ENCODE results near the gene SEPTIN12. TPM values are rescaled to one million over a fixed set of nuclear protein-coding genes. Genes with fewer than 3 reads are reported as not detected.
"Not testable (repeated sequence)": the region's sequence is repeated elsewhere in the genome, so short reads cannot be mapped to it uniquely, and the experiment has no call there.

The SEPTIN12 gene
- polyA plus RNA-seq, 3 donors, result not detected

GRCh38 chr16:4785758-4786433 is 2.2 kb downstream of the SEPTIN12 start:
- Mint-ChIP-seq H3K4me1 (peaks cover 20% of the 10 kb centered on the region), H3K27ac (no peak overlapping the region), H3K27me3 (ENCODE audit: low read depth in 3 of 3) (peaks cover 4 to 6% (median 5%) of the 10 kb centered on the region in 3 donors), H3K4me3 (no peak overlapping the region), H3K9me3 (no peaks in the 10 kb centered on the region), H3K36me3 (no peaks in the 10 kb centered on the region)
- 95% methylated on average over 8 of the region's 23 CpGs for WGBS (ENCODE audit: insufficient coverage)
- H4K20me1 ChIP-seq (ENCODE audit: insufficient read depth, low read length), result no peaks in the 10 kb centered on the region
- no peak for DNase-seq
- H3K9me3 ChIP-seq (replicated peaks in 1 of 2; ENCODE audit: control insufficient read depth in 1 of 2, insufficient read depth in 1 of 2, low read length in 2 of 2), result no peaks in the 10 kb centered on the region
- no peak overlapping the region for H3K4me3 ChIP-seq (replicated peaks in 1 of 3; ENCODE audit: low read depth in 2 of 3, low read length in 3 of 3)
- TF ChIP-seq, protein P1, sequence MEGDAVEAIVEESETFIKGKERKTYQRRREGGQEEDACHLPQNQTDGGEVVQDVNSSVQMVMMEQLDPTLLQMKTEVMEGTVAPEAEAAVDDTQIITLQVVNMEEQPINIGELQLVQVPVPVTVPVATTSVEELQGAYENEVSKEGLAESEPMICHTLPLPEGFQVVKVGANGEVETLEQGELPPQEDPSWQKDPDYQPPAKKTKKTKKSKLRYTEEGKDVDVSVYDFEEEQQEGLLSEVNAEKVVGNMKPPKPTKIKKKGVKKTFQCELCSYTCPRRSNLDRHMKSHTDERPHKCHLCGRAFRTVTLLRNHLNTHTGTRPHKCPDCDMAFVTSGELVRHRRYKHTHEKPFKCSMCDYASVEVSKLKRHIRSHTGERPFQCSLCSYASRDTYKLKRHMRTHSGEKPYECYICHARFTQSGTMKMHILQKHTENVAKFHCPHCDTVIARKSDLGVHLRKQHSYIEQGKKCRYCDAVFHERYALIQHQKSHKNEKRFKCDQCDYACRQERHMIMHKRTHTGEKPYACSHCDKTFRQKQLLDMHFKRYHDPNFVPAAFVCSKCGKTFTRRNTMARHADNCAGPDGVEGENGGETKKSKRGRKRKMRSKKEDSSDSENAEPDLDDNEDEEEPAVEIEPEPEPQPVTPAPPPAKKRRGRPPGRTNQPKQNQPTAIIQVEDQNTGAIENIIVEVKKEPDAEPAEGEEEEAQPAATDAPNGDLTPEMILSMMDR (IDR thresholded peaks at IDR 0.05), result no peak
- H3K27ac ChIP-seq (ENCODE audit: low read depth in 1 of 2, low read length in 2 of 2), result no peak overlapping the region
- no peaks in the 10 kb centered on the region for H3K27me3 ChIP-seq (ENCODE audit: control insufficient read depth in 2 of 2, insufficient read depth in 2 of 2, low read length in 2 of 2)
- intact Hi-C loops (cut with micrococcal nuclease), result no loop called here
- no peak overlapping the region for H3K9ac ChIP-seq (ENCODE audit: insufficient read depth, low read length, poor library complexity, severe bottlenecking)
- H2AFZ ChIP-seq (ENCODE audit: insufficient read depth, low read depth, low read length, poor library complexity, severe bottlenecking), result no peak overlapping the region
- H3K79me2 ChIP-seq (ENCODE audit: insufficient read depth, low read length), result no peaks in the 10 kb centered on the region
- no peak overlapping the region for H3K4me2 ChIP-seq (replicated peaks; ENCODE audit: extremely low read depth, low read length, poor library complexity, severe bottlenecking)
- H3K4me1 ChIP-seq (ENCODE audit: control insufficient read depth in 1 of 2, insufficient read depth in 2 of 2, low read length in 2 of 2), result peaks cover 13 to 17% of the 10 kb centered on the region in 2 donors
- no peaks in the 10 kb centered on the region for H3K36me3 ChIP-seq (replicated peaks in 1 of 2; ENCODE audit: control insufficient read depth in 1 of 2, insufficient read depth in 2 of 2, low read length in 2 of 2)

DNA sequence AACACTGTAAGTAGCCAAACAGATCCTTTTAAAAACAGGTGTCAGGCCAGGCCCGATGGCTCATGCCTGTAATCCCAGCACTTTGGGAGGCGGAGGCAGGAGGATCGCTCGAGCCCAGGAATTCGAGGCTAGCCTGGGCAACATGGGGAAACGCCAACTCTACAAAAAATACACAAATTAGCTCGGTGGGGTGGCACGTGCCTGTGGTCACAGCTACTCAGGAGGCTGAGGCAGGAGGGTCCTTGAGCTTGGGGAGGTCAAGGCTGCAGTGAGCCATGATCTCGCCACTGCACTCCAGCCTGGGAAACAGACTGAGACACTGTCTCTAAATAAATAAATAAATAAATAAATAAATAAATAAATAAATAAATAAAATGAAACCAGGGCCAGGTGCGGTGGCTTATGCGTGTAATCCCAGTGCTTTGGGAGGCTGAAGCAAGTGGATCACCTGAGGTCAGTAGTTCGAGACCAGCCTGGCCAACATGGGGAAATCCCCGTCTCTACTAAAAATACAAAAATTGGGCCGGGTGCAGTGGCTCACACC is 3.6 kb downstream of the SEPTIN12 start:
- H2AFZ ChIP-seq (ENCODE audit: insufficient read depth, low read depth, low read length, poor library complexity, severe bottlenecking); H3K36me3 Mint-ChIP-seq; H3K27me3 ChIP-seq (ENCODE audit: control insufficient read depth in 2 of 2, insufficient read depth in 2 of 2, low read length in 2 of 2); H3K9me3 Mint-ChIP-seq; H3K9me3 ChIP-seq (replicated peaks in 1 of 2; ENCODE audit: control insufficient read depth in 1 of 2, insufficient read depth in 1 of 2, low read length in 2 of 2); H3K4me3 Mint-ChIP-seq; H3K36me3 ChIP-seq (replicated peaks in 1 of 2; ENCODE audit: control insufficient read depth in 1 of 2, insufficient read depth in 2 of 2, low read length in 2 of 2); H3K4me3 ChIP-seq (replicated peaks in 1 of 3; ENCODE audit: low read depth in 2 of 3, low read length in 3 of 3); H3K4me2 ChIP-seq (replicated peaks; ENCODE audit: extremely low read depth, low read length, poor library complexity, severe bottlenecking); intact Hi-C loops (cut with micrococcal nuclease); H3K27me3 Mint-ChIP-seq (ENCODE audit: low read depth in 3 of 3); H3K9ac ChIP-seq (ENCODE audit: insufficient read depth, low read length, poor library complexity, severe bottlenecking); H3K79me2 ChIP-seq (ENCODE audit: insufficient read depth, low read length); DNase-seq; H4K20me1 ChIP-seq (ENCODE audit: insufficient read depth, low read length); H3K27ac ChIP-seq (ENCODE audit: low read depth in 1 of 2, low read length in 2 of 2): not testable (repeated sequence)
- Mint-ChIP-seq H3K27ac (peak overlapping the region in 1 of 7 donors; percentile 27), H3K4me1 (peaks cover 24% of the 10 kb centered on the region)
- 96% methylated on average over 8 of the region's 14 CpGs for WGBS (ENCODE audit: insufficient coverage)
- H3K4me1 ChIP-seq (ENCODE audit: control insufficient read depth in 1 of 2, insufficient read depth in 2 of 2, low read length in 2 of 2), result peaks cover 13 to 17% of the 10 kb centered on the region in 2 donors
